GM12872 (cell line): ENCODE results near the gene VEGFA.

Experiments
- TF ChIP-seq, protein P1 (sequence below): IDR thresholded peaks from 3 replicates; pipeline ENCODE4 v1.5.1; 2011; ENCODE audit warnings: low read depth, mild to moderate bottlenecking, low read length, moderate library complexity; ENCODE audit not compliant: insufficient read depth

The VEGFA gene

DNA sequence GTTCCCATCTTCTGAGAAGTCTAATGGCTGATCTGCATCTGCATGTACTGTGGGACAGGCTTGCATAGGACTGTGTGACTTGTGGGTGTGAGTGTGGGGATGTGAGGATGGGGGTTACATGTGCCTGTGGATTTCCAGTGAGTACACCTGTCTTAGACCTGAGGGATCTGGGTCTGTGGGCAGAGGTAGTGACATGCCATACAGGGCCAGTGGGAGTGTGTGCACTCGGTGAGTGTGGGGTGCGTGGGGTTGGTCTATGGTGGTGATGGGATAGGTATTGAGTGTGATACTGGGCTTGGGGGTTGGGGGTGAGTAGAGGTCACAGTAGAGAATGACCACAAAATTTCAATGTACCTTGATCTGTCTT lies 41.7 kb downstream of the VEGFA start:
- TF ChIP-seq, protein P1, sequence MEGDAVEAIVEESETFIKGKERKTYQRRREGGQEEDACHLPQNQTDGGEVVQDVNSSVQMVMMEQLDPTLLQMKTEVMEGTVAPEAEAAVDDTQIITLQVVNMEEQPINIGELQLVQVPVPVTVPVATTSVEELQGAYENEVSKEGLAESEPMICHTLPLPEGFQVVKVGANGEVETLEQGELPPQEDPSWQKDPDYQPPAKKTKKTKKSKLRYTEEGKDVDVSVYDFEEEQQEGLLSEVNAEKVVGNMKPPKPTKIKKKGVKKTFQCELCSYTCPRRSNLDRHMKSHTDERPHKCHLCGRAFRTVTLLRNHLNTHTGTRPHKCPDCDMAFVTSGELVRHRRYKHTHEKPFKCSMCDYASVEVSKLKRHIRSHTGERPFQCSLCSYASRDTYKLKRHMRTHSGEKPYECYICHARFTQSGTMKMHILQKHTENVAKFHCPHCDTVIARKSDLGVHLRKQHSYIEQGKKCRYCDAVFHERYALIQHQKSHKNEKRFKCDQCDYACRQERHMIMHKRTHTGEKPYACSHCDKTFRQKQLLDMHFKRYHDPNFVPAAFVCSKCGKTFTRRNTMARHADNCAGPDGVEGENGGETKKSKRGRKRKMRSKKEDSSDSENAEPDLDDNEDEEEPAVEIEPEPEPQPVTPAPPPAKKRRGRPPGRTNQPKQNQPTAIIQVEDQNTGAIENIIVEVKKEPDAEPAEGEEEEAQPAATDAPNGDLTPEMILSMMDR: no peak

DNA sequence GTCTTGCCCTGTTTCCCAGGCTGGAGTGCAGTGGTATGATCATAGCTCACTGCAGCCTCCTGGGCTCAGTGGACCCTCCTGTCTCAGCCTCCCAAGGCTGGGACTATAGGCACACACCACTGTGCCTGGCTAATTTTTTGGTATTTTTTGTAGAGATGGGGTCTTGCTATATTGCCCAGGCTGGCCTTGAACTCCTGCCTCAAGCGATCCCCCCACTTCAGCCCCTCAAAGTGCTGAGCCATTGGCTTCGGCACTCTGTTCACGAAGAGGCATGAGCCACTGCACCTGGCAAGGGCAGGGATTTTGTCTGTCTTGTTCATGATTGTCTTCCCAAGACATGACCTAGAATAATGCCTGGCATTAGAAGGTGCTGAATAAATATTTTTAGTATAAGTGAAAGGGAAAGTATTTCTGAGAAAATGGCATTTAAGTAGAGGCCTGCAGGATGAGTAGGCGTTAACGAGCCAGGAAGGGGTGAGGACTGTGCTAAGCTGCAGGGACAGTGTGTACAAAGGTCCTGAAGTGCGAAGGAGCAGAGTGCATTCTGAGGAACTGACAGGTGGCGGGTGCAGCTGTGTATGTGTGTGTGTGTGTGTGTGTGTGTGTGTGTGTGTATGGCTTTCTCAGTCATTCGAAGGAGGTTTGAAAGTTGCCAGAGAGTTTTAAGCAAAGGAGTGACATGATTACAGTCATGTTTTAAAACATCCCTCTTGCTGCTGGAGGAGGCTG lies 43.0 kb downstream of the VEGFA start:
- TF ChIP-seq, protein P1: no peak

DNA sequence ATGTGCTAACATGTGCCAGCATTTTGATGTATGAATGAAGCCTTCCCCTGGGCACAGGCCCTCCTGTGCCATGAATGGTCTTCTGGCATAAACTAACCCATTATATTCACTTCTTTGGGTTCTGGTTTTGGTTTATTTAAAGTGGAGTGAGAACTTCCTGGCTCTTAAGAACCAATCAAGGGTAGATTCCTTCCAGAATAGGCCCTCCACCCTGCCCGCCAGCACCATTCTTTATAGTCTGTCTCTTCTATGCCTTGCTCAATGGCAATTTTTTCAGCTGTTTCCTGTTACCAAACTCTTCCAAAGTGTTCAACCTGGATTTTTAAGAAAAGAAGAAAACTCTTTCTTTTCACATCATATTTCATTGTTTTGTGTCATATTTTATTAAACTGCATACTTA lies 44.1 kb downstream of the VEGFA start:
- TF ChIP-seq, protein P1: no peak

DNA sequence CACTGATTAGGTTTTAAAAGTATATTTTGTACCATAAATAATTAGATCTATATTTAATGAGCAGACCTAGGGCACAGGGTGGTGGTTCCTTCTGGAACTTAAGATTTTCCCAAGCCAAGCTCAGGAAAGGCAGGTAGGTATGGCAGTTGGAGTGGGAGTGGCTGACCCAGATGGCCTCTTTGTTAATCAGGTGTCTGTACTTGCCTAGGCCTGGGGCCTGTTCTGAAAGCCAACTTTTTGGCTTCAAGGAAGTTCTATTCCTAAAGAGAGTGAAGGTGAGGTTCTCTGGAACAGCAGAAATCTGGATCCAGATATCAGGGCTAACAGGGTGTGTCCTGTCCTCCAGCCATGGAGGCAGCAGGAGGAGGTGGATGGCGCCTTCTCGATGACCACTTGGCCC lies 44.9 kb downstream of the VEGFA start:
- TF ChIP-seq, protein P1: no peak

DNA sequence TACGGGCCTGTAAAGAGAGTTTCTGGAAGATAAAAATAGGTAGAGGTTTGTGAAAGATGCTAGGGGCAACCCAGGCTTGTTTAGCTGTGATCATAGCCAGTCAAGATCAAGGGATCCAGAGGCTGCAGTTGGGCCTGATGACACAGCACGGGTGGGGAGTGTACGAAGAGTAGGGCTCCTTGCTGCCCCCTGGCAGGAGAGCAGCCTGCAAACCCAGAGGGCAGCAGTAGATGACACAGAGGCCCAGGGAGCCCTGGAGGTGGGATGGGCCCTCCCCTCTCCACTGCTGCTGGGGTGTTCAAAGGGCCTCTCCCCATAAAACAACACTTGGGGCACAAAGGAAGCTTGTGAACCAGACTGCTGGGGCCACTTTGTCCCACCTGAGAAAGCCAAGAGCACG lies 47.2 kb downstream of the VEGFA start:
- TF ChIP-seq, protein P1: peak; percentile 55

DNA sequence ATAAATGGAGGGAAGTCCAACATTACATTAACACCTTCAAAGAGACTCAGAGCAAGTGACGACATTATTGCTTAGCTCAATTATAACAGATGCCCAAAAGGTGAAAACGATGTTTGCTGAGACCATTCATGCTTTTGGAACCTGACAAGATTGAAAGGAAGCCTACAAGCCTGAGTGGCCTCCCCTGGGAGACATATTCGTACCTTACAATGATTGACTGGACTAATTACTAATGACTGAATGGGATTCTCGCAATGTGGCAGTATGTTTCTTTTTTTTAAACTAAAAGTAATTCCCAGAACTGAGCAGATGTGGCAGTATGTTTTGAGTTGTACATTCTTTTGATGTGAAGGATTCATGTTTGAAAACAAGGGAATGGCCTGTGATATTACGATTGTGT lies 49.9 kb downstream of the VEGFA start:
- TF ChIP-seq, protein P1: no peak

DNA sequence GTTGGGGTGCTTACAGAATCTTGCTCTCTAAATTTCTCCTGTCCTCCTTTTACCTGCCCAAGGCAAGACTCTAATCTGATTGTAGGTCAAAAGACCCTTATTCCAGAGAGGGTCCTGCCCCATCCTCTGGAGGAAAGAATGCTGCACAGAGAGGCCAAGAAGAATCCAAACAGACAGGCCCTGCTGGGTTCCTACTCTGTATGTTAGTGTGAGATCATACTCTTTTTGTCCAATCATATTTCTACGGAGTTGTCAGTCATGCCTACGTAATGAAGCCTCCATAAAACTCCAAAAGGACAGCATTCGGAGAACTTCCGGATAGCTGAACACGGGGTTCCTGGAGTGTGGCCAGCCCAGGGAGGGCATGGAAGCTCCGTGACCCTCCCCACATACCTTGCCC lies 50.5 kb downstream of the VEGFA start:
- TF ChIP-seq, protein P1: no peak
